Calu3 (cell line): ENCODE measurements around the gene TK2. TPM values are rescaled to one million over a fixed set of nuclear protein-coding genes. Genes with fewer than 3 reads are reported as not detected.

Source experiments
- BruUV-seq: library from RNA; stranded (reverse); fragments of 400-500 nt; replicated peaks from 2 replicates; lab custom pipeline; 2021; lab: Mats Ljungman, UMichigan
- CTCF ChIA-PET: fragments of 300-600 bp; sonication (Branson Sonifier 250); formaldehyde crosslinking; loops from one replicate; lab custom pipeline; 2022; ENCODE audit warnings: antibody characterized with exemption; lab: Charles Lee
- DNase-seq: peaks from one replicate; pipeline ENCODE4 v3.0.0; 2022
- H3K27ac Mint-ChIP-seq: one replicate; pipeline ENCODE4 v1.8.0; 2022; ENCODE audit warnings: mixed read lengths; ENCODE audit not compliant: unreplicated experiment
- H3K27me3 Mint-ChIP-seq: one replicate; pipeline ENCODE4 v1.8.0; 2022; ENCODE audit warnings: mixed read lengths; ENCODE audit not compliant: unreplicated experiment
- H3K36me3 Mint-ChIP-seq: one replicate; pipeline ENCODE4 v1.8.0; 2022; ENCODE audit warnings: mild to moderate bottlenecking, moderate library complexity, mixed read lengths; ENCODE audit not compliant: insufficient read depth, unreplicated experiment
- H3K4me1 Mint-ChIP-seq: one replicate; pipeline ENCODE4 v1.8.0; 2022; ENCODE audit warnings: mild to moderate bottlenecking, low read depth, mixed read lengths; ENCODE audit not compliant: unreplicated experiment
- H3K4me3 Mint-ChIP-seq: one replicate; pipeline ENCODE4 v1.8.0; 2022; ENCODE audit warnings: mild to moderate bottlenecking, low read depth, moderate library complexity, mixed read lengths; ENCODE audit not compliant: unreplicated experiment
- H3K9me3 Mint-ChIP-seq: one replicate; pipeline ENCODE4 v1.8.0; 2022; ENCODE audit warnings: low read depth, mixed read lengths; ENCODE audit not compliant: unreplicated experiment
- CTCF ChIP-seq: fragments of 200-600 bp; IDR thresholded peaks from one replicate; pipeline ENCODE4 v1.8.0; 2022; ENCODE audit warnings: antibody characterized with exemption; ENCODE audit not compliant: unreplicated experiment
- intact Hi-C: fragments of 100-400 bp; cut with micrococcal nuclease; formaldehyde crosslinking; loops from one replicate; pipeline ENCODE4 v1.10.0; 2022; ENCODE audit not compliant: unreplicated experiment
- total RNA-seq: library from RNA; stranded (reverse); gene quantifications from 2 replicates; pipeline ENCODE4 v1.2.3, GENCODE V29; 2022

The TK2 gene
- total RNA-seq, 1 experiment from 2014 or later = 53.2 TPM

DNA sequence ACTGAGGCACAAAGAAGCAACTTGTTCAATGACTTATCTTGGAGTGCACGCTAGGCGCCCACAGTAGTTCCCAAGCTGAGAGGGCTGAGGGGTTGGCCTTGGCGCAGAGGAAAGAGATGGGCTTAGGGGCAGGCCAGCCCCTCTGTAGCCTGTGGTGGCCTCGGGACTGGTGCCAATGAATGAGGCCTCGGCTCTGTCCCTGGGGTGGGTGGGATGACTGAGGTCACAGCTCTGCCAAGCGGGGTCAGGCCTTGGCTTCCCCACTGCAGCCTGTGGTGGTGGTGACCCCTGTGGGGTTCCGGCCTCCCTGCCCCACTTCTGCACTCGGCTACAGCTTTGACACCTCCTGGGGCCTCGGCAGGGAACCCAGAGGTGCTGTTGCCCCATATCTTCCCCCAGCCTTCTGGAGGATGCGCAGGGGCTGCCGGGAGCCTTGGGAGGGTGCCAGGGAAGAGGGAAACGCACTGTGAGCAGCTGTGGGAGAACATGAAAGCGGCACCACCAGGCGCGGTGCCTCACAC, 76.8 kb downstream of the TK2 start:
- Mint-ChIP-seq H3K9me3 (no peaks in the 10 kb centered on the region), H3K27me3 (peaks cover 24% of the 10 kb centered on the region), H3K27ac (no peak overlapping the region), H3K4me1 (peaks cover 21% of the 10 kb centered on the region), H3K36me3 (peaks cover 11% of the 10 kb centered on the region), H3K4me3 (no peak overlapping the region)
- intact Hi-C loops = no loop called here
- no peak for TF ChIP-seq CTCF
- CTCF ChIA-PET = no interaction called here
- no TSS peak for BruUV-seq
- no peak for DNase-seq

- Mint-ChIP-seq H3K36me3 (peaks cover 11% of the 10 kb centered on the region), H3K4me1 (peaks cover 21% of the 10 kb centered on the region), H3K9me3 (no peaks in the 10 kb centered on the region), H3K27ac (no peak overlapping the region), H3K4me3 (no peak overlapping the region), H3K27me3 (peaks cover 24% of the 10 kb centered on the region)
- no TSS peak for BruUV-seq
- CTCF ChIA-PET = no interaction called here
- TF ChIP-seq CTCF = no peak
- DNase-seq = no peak
- intact Hi-C loops = no loop called here
These were observed 78.1 kb downstream of the TK2 start for GRCh38 chr16:66471716-66472393.

- peaks cover 11% of the 10 kb centered on the region for H3K36me3 Mint-ChIP-seq
- intact Hi-C loops = no loop called here
- H3K27me3 Mint-ChIP-seq = peaks cover 24% of the 10 kb centered on the region
- H3K27ac Mint-ChIP-seq = no peak overlapping the region
- CTCF ChIA-PET = no interaction called here
- no TSS peak for BruUV-seq
- H3K4me3 Mint-ChIP-seq = no peak overlapping the region
- no peak for DNase-seq
- peaks cover 21% of the 10 kb centered on the region for H3K4me1 Mint-ChIP-seq
- peaks cover 2% of the 10 kb centered on the region for H3K9me3 Mint-ChIP-seq
- TF ChIP-seq CTCF = no peak
These were observed 78.7 kb downstream of the TK2 start for GRCh38 chr16:66471264-66471663.

DNA sequence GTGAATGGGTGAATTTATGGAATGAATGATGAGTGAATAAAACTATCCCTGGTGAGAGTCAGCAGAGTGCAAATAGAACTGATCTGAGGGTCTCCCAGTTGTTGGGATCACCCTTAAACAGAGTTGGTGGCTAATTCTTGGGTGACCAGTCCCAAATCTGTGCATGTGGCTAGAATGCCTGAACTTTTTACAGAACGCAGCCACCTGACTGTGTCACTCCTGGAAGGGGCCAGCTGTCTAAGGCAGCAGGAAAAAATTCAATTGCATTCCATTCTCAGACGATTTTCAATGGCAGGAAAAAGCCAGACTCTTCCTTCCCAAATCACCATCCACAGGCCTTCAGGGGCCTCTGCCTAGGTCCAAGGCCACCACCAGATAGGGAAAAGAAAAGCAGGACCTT, 79.4 kb downstream of the TK2 start:
- no peak for TF ChIP-seq CTCF
- intact Hi-C loops = no loop called here
- Mint-ChIP-seq H3K9me3 (peaks cover 3% of the 10 kb centered on the region), H3K27me3 (peaks cover 24% of the 10 kb centered on the region), H3K36me3 (peaks cover 11% of the 10 kb centered on the region), H3K4me1 (peaks cover 21% of the 10 kb centered on the region), H3K27ac (no peak overlapping the region), H3K4me3 (no peak overlapping the region)
- no TSS peak for BruUV-seq
- DNase-seq = no peak
- CTCF ChIA-PET = no interaction called here
